GM19328 (cell line): ENCODE data around the gene MED29.
A peak's percentile ranks its signal among the peaks of the same experiment; 100 is the strongest.

Source experiments
- ATAC-seq: cut with Tn5 transposase; IDR thresholded peaks from one replicate; pipeline ENCODE4 v1.9.1; 2021; ENCODE audit warnings: mild to moderate bottlenecking, moderate library complexity; ENCODE audit not compliant: unreplicated experiment

The MED29 gene

GRCh38 chr19:39410017-39410830 lies 19.0 kb downstream of the MED29 start:
- no peak for ATAC-seq

- no peak for ATAC-seq
Measured at GRCh38 chr19:39410831-39411080, 19.6 kb downstream of the MED29 start.

GRCh38 chr19:39411081-39411831 lies 20.1 kb downstream of the MED29 start:
- ATAC-seq = no peak

GRCh38 chr19:39411832-39412099 lies 20.6 kb downstream of the MED29 start:
- peak; percentile 17 for ATAC-seq

GRCh38 chr19:39412100-39412866 lies 21.1 kb downstream of the MED29 start, which contains the start of gene PLEKHG2:
PLEKHG2 (plus strand) TSS chr19:39412669; CDS start chr19:39414087, 1,418 bp downstream.
- peak; percentile 47 for ATAC-seq

- ATAC-seq = no peak
Measured at GRCh38 chr19:39412867-39413271, 21.7 kb downstream of the MED29 start.

GRCh38 chr19:39413272-39413910 lies 22.2 kb downstream of the MED29 start:
- ATAC-seq = no peak

GRCh38 chr19:39413911-39414608 lies 22.9 kb downstream of the MED29 start:
- ATAC-seq = no peak

GRCh38 chr19:39415111-39416046 lies 24.2 kb downstream of the MED29 start:
- no peak for ATAC-seq

- no peak for ATAC-seq
Measured at GRCh38 chr19:39416152-39417120, 25.3 kb downstream of the MED29 start.

- ATAC-seq = no peak
Measured at GRCh38 chr19:39417463-39418181, 26.4 kb downstream of the MED29 start.

GRCh38 chr19:39419003-39419402 lies 27.8 kb downstream of the MED29 start:
- no peak for ATAC-seq

GRCh38 chr19:39420769-39421168 lies 29.6 kb downstream of the MED29 start:
- no peak for ATAC-seq

GRCh38 chr19:39422020-39422419 lies 30.8 kb downstream of the MED29 start:
- no peak for ATAC-seq

- ATAC-seq = no peak
Measured at GRCh38 chr19:39423258-39424086, 32.3 kb downstream of the MED29 start.

- ATAC-seq = no peak
Measured at GRCh38 chr19:39424934-39425333, 33.8 kb downstream of the MED29 start.

- ATAC-seq = no peak
Measured at GRCh38 chr19:39425744-39426143, 34.6 kb downstream of the MED29 start.
